MM.1S (cell line): ENCODE measurements around the gene AURKB.

Experiments used
- EZH2 ChIP-seq: fragments of 300-600 bp; sonication (generic); optimal IDR thresholded peaks from 2 replicates; pipeline ENCODE3; 2017; ENCODE audit warnings: low read depth, mild to moderate bottlenecking, antibody characterized with exemption, low read length, mixed read lengths
- TF ChIP-seq, protein P1 (sequence below): fragments of 300-600 bp; sonication (generic); IDR thresholded peaks from 2 replicates; pipeline ENCODE4 v1.5.1; 2016; ENCODE audit warnings: antibody characterized with exemption, low read length, mixed read lengths

DNA sequence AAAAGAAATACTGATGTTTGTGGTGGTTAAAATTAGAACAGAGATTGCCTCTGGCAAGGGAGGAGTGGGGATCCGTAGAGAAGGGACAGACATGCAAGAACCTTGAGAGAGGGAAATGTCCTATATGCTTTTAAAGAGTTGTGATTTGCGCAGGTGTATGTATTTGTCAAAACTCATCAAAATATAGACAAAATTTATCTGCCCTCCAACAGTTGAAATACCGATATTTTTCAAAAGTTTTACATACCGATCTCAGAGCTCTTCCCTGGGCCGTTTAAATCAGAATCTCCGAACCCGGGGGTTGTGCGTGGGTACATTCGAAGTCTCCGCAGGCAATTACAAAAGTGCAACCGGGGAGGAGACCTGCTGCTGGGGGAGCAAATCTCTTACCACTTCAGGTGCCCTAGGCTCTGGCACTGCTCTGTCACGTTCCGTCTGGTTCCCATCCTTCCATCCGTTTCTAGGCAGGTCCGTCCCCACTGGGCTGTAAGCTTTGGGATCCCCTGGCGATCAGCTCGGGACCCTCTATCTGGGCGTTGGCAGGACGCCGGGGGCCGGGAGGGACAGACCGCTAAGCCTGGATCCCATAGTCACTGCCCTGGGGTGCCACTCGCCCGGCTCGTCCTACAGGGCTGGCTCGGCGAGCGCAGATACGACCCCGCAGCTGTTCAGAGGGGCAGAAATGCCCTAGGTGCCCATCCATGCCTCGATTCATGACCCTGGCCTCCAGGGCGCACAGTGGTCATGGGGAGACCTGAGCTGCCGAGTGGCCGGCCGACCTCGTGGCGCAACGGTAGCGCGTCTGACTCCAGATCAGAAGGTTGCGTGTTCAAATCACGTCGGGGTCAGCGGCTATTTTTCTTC, 24.6 kb downstream of the AURKB start:
- TF ChIP-seq, protein P1, sequence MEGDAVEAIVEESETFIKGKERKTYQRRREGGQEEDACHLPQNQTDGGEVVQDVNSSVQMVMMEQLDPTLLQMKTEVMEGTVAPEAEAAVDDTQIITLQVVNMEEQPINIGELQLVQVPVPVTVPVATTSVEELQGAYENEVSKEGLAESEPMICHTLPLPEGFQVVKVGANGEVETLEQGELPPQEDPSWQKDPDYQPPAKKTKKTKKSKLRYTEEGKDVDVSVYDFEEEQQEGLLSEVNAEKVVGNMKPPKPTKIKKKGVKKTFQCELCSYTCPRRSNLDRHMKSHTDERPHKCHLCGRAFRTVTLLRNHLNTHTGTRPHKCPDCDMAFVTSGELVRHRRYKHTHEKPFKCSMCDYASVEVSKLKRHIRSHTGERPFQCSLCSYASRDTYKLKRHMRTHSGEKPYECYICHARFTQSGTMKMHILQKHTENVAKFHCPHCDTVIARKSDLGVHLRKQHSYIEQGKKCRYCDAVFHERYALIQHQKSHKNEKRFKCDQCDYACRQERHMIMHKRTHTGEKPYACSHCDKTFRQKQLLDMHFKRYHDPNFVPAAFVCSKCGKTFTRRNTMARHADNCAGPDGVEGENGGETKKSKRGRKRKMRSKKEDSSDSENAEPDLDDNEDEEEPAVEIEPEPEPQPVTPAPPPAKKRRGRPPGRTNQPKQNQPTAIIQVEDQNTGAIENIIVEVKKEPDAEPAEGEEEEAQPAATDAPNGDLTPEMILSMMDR = no peak
- TF ChIP-seq EZH2 = no peak
